ENCODE measurements around the gene SLC6A6.

GRCh38 chr3:14481646-14482036, 79.2 kb downstream of the SLC6A6 start:
- no peak for TF ChIP-seq POLR2AphosphoS5 (IDR thresholded peaks at IDR 0.05)
- no peak for TF ChIP-seq CTCF (IDR thresholded peaks at IDR 0.05)
- no peak for TF ChIP-seq POLR2A (IDR thresholded peaks at IDR 0.05)
